Femur (tissue), 1 donor: Measurements from ENCODE around the gene PTPRT.

Source experiments
- DNase-seq: peaks from one replicate; pipeline ENCODE4 v3.0.0-alpha.2; 2017

PTPRT gene

GRCh38 chr20:42604998-42605956 lies 584.4 kb downstream of the PTPRT start:
- DNase-seq: no peak

GRCh38 chr20:42603655-42604054 lies 586.1 kb downstream of the PTPRT start:
- DNase-seq: no peak

- no peak for DNase-seq
Observed at GRCh38 chr20:42598581-42598980, 591.1 kb downstream of the PTPRT start.

- DNase-seq: no peak
Observed at GRCh38 chr20:42595625-42596024, 594.1 kb downstream of the PTPRT start.

- DNase-seq: no peak
Observed at GRCh38 chr20:42594659-42595058, 595.0 kb downstream of the PTPRT start.

- DNase-seq: no peak
Observed at GRCh38 chr20:42594011-42594410, 595.7 kb downstream of the PTPRT start.

- no peak for DNase-seq
Observed at GRCh38 chr20:42589976-42590639, 599.6 kb downstream of the PTPRT start.

- no peak for DNase-seq
Observed at GRCh38 chr20:42588847-42589246, 600.9 kb downstream of the PTPRT start.

GRCh38 chr20:42587427-42587826 lies 602.3 kb downstream of the PTPRT start:
- DNase-seq: no peak

GRCh38 chr20:42581311-42581710 lies 608.4 kb downstream of the PTPRT start:
- no peak for DNase-seq

- no peak for DNase-seq
Observed at GRCh38 chr20:42576167-42576566, 613.5 kb downstream of the PTPRT start.

GRCh38 chr20:42572320-42573016 lies 617.2 kb downstream of the PTPRT start:
- DNase-seq: no peak

- DNase-seq: no peak
Observed at GRCh38 chr20:42567409-42567808, 622.3 kb downstream of the PTPRT start.

- no peak for DNase-seq
Observed at GRCh38 chr20:42565235-42565995, 624.3 kb downstream of the PTPRT start.

GRCh38 chr20:42559665-42560064 lies 630.0 kb downstream of the PTPRT start:
- no peak for DNase-seq

GRCh38 chr20:42556575-42556974 lies 633.1 kb downstream of the PTPRT start:
- DNase-seq: no peak

- no peak for DNase-seq
Observed at GRCh38 chr20:42553374-42553773, 636.3 kb downstream of the PTPRT start.

- DNase-seq: no peak
Observed at GRCh38 chr20:42549496-42549895, 640.2 kb downstream of the PTPRT start.

GRCh38 chr20:42544926-42545325 lies 644.8 kb downstream of the PTPRT start:
- no peak for DNase-seq

- no peak for DNase-seq
Observed at GRCh38 chr20:42532831-42533230, 656.9 kb downstream of the PTPRT start.

- peak; percentile 24 for DNase-seq
Observed at GRCh38 chr20:42531508-42531961, 658.2 kb downstream of the PTPRT start.

GRCh38 chr20:42530855-42531448 lies 658.8 kb downstream of the PTPRT start:
- no peak for DNase-seq
